NCI-H82 treated with DMSO at 0.1 percent for 48 hours (cell line): ENCODE results near the gene CRAMP1.

Experiments used
- DNase-seq: peaks from one replicate; lab custom pipeline; 2025; ENCODE audit not compliant: unreplicated experiment; lab: John Stamatoyannopoulos, UW

The CRAMP1 gene

GRCh38 chr16:1633310-1633709 is 21.1 kb downstream of the CRAMP1 start:
- DNase-seq, result no peak

DNA sequence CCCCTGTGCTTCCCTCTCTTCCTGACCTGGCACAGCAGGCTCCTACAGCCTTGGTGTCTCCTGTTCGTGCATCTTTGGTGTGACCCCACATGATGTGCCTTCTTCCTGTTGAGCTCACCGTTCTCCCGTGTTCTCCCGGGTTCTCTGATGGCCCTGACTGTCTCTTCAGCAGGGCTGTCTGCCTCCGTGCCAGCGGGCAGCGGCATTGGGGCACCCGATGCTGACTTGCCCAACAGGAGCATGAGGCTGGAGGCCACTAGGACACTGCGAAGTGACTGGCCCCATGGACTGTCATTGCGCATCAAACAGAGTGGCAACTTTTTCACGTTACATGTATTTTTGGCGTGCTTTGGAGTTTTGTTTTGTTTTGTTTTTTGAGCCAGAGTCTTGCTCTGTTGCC is 22.4 kb downstream of the CRAMP1 start:
- DNase-seq, result no peak

DNA sequence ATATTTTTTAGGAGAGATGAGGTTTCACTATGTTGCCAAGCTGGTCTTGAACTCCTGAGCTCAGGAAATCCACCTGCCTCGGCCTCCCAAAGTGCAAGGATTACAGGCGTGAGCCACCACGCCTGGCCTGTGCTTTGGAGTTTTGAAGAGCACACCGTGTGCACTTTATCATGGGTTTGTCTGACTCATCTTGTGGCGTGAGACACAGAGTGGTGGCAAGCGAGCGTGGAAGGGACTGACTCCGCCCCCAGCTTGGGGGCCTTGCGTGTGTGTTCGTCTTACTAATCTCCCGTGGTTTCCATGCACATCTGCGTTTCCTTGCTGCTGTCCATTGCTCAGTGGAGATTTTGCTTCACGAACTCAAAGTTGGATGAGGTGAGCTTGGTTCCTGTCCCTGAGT is 22.9 kb downstream of the CRAMP1 start:
- DNase-seq, result no peak

DNA sequence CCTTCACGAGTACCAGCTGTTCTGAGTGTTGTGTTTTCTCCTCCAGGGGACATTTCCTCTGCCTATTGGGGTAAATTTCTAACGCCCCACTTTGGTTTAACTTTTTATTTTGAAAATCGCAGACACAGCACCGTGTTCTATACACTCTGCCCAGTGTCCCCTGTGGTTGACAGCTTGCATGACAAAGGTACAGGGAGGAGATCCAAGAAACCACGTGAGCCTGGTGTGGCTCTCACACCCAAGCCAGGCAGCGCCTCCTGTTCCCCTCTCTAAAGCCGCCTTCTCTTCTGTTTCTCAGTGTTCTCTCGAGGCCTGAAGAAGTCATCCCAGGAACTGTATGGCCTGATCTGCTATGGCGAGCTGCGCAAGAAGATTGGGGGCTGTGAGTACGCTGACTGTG is 25.4 kb downstream of the CRAMP1 start:
- no peak for DNase-seq

- DNase-seq, result no peak
These were observed 26.6 kb downstream of the CRAMP1 start for GRCh38 chr16:1638757-1639156.

DNA sequence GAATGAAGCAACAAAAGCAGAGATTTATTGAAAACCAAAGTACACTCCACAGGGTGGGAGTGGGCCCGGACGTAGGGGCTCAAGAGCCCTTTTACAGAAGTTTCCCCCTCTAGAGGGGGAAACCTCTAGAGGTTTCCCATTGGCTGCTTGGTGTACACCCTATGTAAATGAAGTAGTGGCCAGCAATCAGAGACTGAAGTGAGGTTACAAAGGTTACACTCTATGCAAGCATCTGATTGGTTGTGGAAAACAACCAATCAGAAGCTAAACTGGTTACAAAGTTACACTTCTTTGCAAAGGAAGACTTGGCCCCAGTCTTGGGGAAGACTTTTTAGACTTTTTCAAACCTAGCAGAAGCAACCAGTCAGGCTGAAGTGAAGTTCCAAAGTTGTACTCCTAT is 27.1 kb downstream of the CRAMP1 start:
- no peak for DNase-seq

DNA sequence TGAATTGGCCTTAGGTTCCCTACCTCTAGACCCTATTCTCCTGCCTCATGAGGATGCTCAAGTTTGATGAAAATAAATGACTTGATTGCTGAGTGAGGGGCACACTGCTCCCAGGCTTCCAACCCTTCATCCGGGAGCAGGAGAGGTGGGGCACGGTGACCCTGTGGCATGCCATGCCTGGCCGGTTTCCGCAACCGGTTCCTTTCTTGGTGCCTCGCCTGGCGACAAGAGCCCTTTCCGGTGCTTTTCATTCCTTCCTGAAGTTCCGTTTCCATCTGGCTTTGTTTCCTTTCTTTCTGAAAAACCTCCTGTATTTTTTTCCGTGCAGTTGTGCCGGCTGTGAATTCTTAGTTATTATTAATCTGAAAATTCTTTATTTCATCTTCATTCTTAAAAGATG is 27.7 kb downstream of the CRAMP1 start:
- no peak for DNase-seq

DNA sequence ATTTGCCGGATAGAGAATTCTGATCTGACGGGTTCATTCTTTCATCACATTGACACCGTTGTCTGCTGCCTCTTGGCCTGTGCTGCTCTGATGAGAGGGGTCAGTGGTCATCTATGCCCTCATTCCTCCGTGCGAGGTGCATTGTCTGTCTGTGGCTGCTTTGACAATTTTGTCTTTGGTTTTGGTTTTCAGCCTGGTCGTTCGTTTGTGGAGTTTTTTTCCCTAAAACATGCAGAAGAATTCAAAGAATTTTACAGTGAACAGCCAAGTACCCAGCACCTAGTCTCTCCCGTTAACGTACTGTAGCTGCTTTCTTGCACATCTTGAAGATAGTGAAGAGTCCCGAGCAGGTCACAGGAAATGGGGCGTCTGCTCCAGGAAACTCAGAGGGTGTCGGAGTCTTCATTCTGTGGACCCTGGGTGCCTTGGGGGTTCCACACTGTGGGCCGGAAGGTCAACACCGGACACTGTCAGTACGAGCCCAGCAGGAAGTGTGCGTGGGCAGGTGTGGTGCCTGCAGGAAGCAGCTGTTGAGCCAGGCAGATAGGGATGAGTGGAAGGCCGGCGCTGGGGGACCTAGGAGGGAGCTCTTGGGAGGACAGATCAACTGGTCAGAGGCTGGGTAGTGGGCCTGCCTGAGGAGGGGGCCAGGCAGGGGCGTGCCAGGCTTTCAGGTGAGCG is 28.2 kb downstream of the CRAMP1 start:
- DNase-seq, result no peak

GRCh38 chr16:1641261-1641660 is 29.1 kb downstream of the CRAMP1 start:
- no peak for DNase-seq

- no peak for DNase-seq
These were observed 30.0 kb downstream of the CRAMP1 start for GRCh38 chr16:1642148-1642547.

DNA sequence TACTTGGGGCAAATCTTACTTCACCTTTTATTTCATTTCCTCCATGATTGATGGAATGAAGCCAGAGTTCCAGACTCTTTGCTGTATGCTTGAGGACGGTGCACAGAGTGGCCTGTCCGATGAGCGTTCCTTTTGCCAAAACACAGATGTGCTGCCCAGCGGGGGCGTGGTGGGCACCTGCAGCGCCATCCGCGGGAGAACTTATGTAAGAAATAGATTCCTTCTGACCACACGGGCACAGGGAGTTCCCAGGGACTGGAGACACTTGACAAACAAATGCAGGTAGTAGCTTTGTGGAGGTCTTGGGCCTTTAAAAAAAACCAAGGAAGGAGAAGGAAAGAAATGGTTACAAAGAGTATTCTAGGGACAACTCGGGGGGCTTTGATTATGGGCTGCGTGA is 30.6 kb downstream of the CRAMP1 start:
- DNase-seq, result no peak

GRCh38 chr16:1643521-1643920 is 31.4 kb downstream of the CRAMP1 start:
- no peak for DNase-seq

GRCh38 chr16:1645914-1646525 is 33.9 kb downstream of the CRAMP1 start:
- DNase-seq, result no peak

DNA sequence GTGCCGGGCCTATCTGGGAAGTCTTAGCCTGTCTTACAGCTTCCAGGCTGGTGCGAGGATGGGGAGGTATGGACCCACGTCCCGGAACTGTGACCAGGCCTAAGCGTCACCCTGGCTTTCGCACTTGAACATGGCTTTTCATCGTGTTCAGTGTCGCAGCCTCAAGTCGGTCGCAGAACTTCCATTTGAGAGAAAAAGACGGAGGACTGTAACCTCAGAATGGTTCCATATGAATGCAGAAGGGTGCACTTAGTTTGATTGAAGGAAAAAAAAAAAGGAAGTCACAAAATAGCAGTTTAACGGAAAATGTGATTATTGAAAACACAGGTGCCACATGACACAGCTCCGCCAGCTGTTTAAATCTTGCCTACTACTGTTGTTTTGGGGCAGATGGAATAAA is 35.7 kb downstream of the CRAMP1 start:
- DNase-seq, result no peak

- no peak for DNase-seq
These were observed 38.0 kb downstream of the CRAMP1 start for GRCh38 chr16:1650131-1650530.

GRCh38 chr16:1651094-1651973 is 39.2 kb downstream of the CRAMP1 start:
- DNase-seq, result no peak

DNA sequence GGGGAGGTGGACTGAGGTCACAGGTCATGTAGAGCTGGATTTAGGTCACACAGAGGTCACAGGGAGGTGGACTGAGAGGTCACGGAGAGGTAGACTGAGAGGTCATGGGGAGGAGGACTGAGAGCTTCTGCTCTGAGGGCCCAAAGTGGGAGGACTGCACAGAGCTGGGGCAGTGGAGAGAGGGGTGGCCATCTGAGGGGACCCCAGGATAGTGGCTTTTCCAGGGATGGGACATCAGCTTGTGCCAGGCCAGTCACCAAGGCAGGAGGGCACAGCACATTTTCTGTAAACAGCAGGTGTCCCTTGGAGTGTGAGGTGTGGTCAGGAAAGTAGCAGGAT is 39.8 kb downstream of the CRAMP1 start:
- DNase-seq, result no peak

DNA sequence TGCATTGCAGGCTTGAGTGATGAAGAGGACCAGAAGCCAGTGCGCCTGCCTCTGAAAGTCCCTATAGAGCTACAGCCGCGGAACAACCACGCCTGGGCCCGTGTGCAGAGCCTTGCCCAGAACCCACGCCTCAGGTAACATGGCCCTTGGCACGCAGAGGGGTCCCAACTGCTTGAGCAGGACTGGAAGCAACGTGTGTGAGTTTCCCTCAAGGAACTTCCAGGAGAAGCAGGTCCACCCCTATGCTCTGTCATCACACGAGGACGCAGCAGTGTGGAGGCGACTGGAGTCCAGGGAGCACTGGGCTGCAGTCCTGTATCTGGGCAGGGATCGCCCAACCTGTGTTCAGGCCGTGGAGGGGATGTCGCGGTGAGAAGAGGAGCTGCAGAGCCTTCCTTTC is 40.9 kb downstream of the CRAMP1 start:
- no peak for DNase-seq

- no peak for DNase-seq
These were observed 42.5 kb downstream of the CRAMP1 start for GRCh38 chr16:1654505-1655268.

DNA sequence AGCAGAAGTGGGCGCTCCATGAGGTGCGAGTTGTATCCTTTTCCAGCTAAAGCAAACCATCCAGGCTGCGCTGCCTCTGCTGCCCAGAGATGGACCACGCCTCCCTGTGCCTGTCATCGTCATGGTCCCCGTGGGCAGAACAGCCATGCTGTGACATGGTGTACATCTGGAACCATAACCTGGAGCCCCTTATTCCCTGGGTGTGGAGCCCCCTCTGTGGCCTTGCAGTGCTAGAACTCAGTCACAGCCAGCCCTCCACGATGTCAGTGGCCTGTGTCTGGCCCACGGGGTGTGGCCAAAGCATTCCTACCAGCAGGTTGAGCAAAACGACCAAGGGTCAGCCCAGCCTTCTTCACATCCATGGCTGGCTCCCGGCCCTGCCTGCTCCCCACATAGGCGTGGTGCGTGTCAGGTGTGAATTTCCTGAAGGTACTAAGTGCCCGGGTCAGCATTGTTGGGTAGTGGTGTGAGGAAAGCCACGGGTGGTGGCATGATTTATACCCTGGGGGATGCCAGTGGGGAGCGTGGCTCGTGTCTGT is 43.2 kb downstream of the CRAMP1 start:
- DNase-seq, result no peak
